VCaP (cell line): Measurements from ENCODE around the gene PCDHGB2.
"Not testable (repeated sequence)": the region's sequence is repeated elsewhere in the genome, so short reads cannot be mapped to it uniquely, and the experiment has no call there.

Source experiments
- H3K27ac ChIP-seq: fragments of 450-650 bp; 2 replicates; pipeline ENCODE4 v1.5.1; 2017
- TF ChIP-seq, protein P1 (sequence below): fragments of 450-650 bp; conservative IDR thresholded peaks from 2 replicates; pipeline ENCODE4 v1.5.1; 2017; ENCODE audit warnings: mild to moderate bottlenecking, moderate library complexity

PCDHGB2 gene

DNA sequence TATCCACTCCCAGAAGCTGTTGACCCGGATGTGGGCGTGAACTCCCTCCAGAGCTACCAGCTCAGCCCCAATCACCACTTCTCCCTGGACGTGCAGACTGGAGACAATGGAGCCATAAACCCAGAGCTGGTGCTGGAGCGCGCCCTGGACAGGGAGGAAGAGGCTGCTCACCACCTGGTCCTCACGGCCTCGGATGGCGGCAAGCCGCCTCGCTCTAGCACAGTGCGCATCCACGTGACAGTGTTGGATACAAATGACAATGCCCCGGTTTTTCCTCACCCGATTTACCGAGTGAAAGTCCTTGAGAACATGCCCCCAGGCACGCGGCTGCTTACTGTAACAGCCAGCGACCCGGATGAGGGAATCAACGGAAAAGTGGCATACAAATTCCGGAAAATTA is 33.5 kb downstream of the PCDHGB2 start:
- no peak overlapping the region for H3K27ac ChIP-seq
- TF ChIP-seq, protein P1, sequence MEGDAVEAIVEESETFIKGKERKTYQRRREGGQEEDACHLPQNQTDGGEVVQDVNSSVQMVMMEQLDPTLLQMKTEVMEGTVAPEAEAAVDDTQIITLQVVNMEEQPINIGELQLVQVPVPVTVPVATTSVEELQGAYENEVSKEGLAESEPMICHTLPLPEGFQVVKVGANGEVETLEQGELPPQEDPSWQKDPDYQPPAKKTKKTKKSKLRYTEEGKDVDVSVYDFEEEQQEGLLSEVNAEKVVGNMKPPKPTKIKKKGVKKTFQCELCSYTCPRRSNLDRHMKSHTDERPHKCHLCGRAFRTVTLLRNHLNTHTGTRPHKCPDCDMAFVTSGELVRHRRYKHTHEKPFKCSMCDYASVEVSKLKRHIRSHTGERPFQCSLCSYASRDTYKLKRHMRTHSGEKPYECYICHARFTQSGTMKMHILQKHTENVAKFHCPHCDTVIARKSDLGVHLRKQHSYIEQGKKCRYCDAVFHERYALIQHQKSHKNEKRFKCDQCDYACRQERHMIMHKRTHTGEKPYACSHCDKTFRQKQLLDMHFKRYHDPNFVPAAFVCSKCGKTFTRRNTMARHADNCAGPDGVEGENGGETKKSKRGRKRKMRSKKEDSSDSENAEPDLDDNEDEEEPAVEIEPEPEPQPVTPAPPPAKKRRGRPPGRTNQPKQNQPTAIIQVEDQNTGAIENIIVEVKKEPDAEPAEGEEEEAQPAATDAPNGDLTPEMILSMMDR, result no peak

DNA sequence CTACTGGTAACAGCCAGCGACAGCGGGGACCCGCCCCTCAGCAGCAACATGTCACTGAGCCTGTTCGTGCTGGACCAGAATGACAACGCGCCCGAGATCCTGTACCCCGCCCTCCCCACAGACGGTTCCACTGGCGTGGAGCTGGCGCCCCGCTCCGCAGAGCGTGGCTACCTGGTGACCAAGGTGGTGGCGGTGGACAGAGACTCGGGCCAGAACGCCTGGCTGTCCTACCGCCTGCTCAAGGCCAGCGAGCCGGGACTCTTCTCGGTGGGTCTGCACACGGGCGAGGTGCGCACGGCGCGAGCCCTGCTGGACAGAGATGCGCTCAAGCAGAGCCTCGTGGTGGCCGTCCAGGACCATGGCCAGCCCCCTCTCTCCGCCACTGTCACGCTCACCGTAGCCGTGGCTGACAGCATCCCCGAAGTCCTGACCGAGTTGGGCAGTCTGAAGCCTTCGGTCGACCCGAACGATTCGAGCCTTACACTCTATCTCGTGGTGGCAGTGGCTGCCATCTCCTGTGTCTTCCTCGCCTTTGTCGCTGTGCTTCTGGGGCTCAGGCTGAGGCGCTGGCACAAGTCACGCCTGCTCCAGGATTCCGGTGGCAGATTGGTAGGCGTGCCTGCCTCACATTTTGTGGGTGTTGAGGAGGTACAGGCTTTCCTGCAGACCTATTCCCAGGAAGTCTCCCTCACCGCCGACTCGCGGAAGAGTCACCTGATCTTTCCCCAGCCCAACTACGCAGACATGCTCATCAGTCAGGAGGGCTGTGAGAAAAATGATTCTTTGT is 34.8 kb downstream of the PCDHGB2 start:
- not testable (repeated sequence) for H3K27ac ChIP-seq

DNA sequence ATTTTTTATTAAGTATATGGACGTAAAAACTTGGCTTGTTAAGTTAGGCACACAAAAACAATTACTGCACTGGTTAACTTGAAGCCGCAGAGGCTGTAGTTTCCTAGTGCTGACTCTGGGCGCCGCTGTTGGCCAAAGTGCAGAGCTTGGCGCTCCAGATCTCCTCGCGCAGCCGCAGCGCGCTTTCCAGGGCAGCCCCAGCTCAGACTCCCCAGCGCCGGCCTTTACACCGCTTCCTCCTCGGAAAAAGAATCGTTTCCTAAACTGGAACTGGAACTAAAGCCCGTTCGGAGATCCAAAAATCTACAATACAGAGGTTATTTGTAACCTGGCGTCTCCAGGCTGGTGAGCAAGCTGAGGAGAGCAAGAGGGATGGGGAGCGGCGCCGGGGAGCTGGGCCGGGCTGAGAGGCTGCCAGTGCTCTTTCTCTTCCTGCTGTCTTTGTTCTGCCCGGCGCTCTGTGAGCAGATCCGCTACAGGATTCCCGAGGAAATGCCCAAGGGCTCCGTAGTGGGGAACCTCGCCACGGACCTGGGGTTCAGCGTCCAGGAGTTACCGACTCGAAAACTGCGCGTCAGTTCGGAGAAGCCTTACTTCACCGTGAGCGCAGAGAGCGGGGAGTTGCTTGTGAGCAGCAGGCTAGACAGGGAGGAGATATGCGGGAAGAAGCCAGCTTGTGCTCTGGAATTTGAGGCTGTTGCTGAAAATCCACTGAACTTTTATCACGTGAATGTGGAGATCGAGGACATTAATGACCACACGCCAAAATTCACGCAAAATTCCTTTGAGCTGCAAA is 38.2 kb downstream of the PCDHGB2 start, which contains the start of gene PCDHGB5:
Gene PCDHGB5 (plus strand): TSS at position 192 of the 796 bp plus-strand sequence. CDS start 181 bp downstream, at position 373.
- not testable (repeated sequence) for H3K27ac ChIP-seq

DNA sequence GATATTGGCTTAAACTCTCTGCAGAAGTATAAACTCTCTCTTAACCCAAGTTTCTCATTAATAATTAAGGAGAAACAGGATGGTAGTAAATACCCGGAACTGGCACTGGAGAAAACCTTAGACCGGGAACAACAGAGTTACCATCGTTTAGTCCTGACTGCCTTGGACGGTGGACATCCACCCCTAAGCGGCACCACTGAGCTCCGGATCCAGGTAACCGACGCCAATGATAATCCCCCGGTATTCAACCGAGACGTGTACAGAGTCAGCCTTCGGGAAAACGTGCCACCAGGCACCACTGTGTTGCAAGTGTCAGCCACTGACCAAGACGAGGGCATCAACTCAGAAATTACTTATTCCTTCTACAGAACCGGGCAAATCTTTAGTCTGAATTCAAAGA is 38.8 kb downstream of the PCDHGB2 start:
- TF ChIP-seq, protein P1, result no peak
- H3K27ac ChIP-seq, result no peak overlapping the region

DNA sequence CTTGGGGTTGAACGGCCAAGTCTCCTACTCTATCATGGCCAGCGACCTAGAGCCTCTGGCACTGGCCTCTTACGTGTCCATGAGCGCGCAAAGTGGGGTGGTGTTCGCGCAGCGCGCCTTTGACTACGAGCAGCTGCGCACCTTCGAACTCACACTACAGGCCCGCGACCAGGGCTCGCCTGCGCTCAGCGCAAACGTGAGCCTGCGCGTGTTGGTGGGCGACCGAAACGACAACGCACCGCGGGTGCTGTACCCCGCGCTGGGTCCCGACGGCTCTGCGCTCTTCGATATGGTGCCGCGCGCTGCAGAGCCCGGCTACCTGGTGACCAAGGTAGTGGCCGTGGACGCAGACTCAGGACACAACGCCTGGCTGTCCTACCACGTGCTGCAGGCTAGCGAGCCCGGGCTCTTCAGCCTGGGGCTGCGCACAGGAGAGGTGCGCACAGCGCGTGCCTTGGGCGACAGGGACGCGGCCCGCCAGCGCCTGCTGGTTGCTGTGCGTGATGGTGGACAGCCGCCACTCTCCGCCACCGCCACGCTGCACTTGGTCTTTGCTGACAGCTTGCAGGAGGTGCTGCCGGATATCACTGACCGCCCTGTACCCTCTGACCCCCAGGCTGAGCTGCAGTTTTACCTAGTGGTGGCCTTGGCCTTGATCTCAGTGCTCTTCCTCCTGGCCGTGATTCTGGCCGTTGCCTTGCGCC is 39.9 kb downstream of the PCDHGB2 start:
- TF ChIP-seq, protein P1, result no peak
- H3K27ac ChIP-seq, result no peak overlapping the region

DNA sequence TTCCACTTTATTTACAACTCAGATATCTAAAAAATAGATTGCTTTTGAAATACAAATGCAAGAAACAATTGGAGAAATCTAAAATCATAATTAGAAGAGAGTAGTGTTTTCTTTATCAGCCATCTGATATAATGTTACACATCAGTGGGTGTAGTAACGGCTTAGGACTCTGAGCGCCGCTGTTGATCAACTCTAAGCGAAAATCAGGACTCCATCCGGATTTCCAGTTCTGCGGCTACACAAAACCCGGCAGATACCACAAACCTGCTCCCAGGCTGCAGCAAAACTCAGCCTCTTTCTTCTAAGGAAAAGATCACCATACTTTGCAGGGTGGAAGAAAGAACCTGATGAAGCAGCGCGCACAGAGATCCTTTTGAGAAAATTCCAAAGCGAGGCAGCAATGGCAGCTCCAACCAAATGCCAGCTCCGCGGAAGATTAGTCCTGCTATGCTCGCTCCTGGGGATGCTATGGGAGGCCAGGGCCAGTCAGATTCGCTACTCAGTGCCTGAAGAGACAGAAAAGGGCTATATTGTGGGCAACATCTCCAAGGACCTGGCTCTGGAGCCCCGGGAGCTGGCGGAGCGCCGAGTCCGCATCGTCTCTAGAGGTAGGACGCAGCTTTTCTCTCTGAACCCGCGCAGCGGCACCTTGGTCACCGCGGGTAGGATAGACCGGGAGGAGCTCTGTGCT is 42.9 kb downstream of the PCDHGB2 start, which contains the start of gene PCDHGA9:
Gene PCDHGA9 (plus strand): TSS at position 226 of the 691 bp plus-strand sequence. CDS start 175 bp downstream, at position 401.
- no peak within 1 kb of the TSS for H3K27ac ChIP-seq
- TF ChIP-seq, protein P1, result peak; percentile 63

DNA sequence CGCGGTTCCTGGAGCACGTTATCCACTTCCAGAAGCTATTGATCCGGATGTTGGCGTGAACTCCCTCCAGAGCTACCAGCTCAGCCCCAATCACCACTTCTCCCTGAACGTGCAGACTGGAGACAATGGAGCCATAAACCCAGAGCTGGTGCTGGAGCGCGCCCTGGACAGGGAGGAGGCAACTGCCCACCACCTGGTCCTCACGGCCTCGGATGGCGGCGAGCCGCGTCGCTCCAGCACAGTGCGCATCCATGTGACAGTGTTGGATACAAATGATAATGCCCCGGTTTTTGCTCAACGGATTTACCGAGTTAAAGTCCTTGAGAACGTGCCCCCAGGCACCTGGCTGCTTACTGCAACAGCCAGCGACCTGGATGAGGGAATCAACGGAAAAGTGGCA is 43.6 kb downstream of the PCDHGB2 start:
- no peak overlapping the region for H3K27ac ChIP-seq
- TF ChIP-seq, protein P1, result no peak

DNA sequence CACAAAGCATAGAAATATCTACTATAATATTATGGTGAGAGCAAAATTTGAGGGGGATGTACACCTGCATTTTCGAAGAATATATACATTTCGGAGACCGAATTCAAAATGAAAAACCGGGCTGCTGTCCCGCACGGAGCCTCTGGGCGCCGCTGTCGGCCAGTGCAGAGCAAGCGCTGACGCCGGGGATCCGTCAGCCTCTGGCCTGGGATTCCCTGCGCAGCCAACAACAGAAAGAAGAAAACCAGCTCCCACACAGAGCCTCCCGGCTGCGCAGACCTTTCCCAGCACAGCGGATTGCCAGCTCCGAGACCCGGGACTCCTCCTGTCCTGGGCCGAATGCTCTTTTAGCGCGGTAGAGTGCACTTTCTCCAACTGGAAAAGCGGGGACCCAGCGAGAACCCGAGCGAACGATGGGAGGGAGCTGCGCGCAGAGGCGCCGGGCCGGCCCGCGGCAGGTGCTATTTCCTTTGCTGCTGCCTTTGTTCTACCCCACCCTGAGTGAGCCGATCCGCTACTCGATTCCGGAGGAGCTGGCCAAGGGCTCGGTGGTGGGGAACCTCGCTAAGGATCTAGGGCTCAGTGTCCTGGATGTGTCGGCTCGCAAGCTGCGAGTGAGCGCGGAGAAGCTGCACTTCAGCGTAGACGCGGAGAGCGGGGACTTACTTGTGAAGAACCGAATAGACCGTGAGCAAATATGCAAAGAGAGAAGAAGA is 48.2 kb downstream of the PCDHGB2 start, which contains the start of gene PCDHGB6:
Gene PCDHGB6 (plus strand): TSS at position 232 of the 716 bp plus-strand sequence. CDS start 182 bp downstream, at position 414.
- not testable (repeated sequence) for H3K27ac ChIP-seq
